SK-N-SH treated with all-trans-retinoic acid at 6 μM for 48 hours (cell line): ENCODE measurements around the gene MIB2.

Experiments used
- PATZ1 ChIP-seq: fragments of 250-450 bp; sonication (Bioruptor Pico); IDR thresholded peaks from 2 replicates; pipeline ENCODE4 v1.8.0; 2020; ENCODE audit warnings: mild to moderate bottlenecking, moderate library complexity, borderline replicate concordance
- POU6F1 ChIP-seq: fragments of 250-450 bp; sonication (Bioruptor Pico); IDR thresholded peaks from 2 replicates; pipeline ENCODE4 v1.8.0; 2021; ENCODE audit warnings: low read depth, mild to moderate bottlenecking, moderate library complexity, borderline replicate concordance
- PPARA ChIP-seq: fragments of 250-450 bp; sonication (Bioruptor Pico); IDR thresholded peaks from 2 replicates; pipeline ENCODE4 v1.5.0; 2020; ENCODE audit warnings: mild to moderate bottlenecking, borderline replicate concordance
- TSHZ2 ChIP-seq: fragments of 250-450 bp; sonication (Bioruptor Pico); IDR thresholded peaks from 2 replicates; pipeline ENCODE4 v1.5.0; 2020; ENCODE audit warnings: mild to moderate bottlenecking, moderate library complexity
- ZFP30 ChIP-seq: fragments of 450-650 bp; formaldehyde crosslinking; IDR thresholded peaks from 2 replicates; pipeline ENCODE4 v1.5.0; 2022; ENCODE audit warnings: mild to moderate bottlenecking, moderate library complexity

GRCh38 chr1:1602968-1603506 is 12.3 kb upstream of the MIB2 start:
- TF ChIP-seq PPARA (CRISPR knock-in tag), result no peak
- no peak for TF ChIP-seq ZFP30 (CRISPR knock-in tag)
- TF ChIP-seq POU6F1 (CRISPR knock-in tag), result no peak
- TF ChIP-seq PATZ1, result no peak
- no peak for TF ChIP-seq TSHZ2 (CRISPR knock-in tag)
